ENCODE results near the gene PTPN21. TPM values are rescaled to one million over a fixed set of nuclear protein-coding genes. Genes with fewer than 3 reads are reported as not detected.

Gene PTPN21
- total RNA-seq, 1 donor from 2014 or later = 30.1 TPM

DNA sequence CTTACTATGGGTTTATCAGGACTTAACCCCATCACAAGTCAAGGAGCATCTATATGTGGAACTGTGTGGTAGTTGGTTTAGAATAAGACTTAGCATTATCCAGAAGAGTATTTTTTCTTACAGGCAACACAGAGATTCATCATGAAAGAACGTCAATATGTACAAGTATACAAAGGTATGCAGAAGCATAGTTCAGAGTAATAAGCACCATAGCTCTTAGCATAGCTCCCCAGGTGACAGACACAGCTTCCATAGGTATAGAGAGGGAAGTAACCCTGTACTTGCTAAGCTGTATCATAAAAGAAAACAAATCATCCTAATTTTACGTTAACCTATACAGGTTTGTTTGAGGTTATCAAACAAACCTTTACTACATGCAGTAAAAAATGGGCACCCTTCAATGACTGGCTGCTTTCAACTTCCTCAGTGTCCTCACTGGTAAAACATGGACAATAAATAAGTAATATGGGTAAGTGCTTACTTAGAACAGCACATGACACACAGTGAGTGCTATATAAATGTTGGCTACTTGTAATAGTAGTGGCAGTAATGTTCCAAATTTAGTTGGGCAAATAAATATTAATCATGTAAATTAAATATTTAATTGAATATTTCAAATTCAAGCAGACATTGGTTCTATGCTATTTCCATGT lies 50.9 kb downstream of the PTPN21 start:
- no peak for DNase-seq (ENCODE audit: low read depth)
- Histone ChIP-seq H3K4me2 (ENCODE audit: low read length) (no peak overlapping the region), H3K27me3 (ENCODE audit: insufficient read depth, low read length) (no peaks in the 10 kb centered on the region), H3K9me3 (ENCODE audit: insufficient read depth, low read depth, low read length) (no peaks in the 10 kb centered on the region), H2AFZ (ENCODE audit: low read depth, low read length) (no peak overlapping the region), H4K20me1 (ENCODE audit: insufficient read depth, low read length) (no peaks in the 10 kb centered on the region), H3K27ac (ENCODE audit: low read depth, low read length) (no peak overlapping the region), H3K9ac (ENCODE audit: low read length) (no peak overlapping the region), H3K79me2 (ENCODE audit: insufficient read depth, low read length) (no peaks in the 10 kb centered on the region), H3K4me3 (ENCODE audit: insufficient read depth, low read depth, low read length) (no peak overlapping the region), H3K36me3 (ENCODE audit: insufficient read depth, low read length) (peaks cover 37% of the 10 kb centered on the region), H3K4me1 (ENCODE audit: insufficient read depth, low read length) (peaks cover 5% of the 10 kb centered on the region)
- peaks cover 9% of the 10 kb centered on the region for H3K4me1 Mint-ChIP-seq (ENCODE audit: low read depth, unreplicated experiment)
- H3K36me3 Mint-ChIP-seq (ENCODE audit: low read depth, unreplicated experiment) = peaks cover 13% of the 10 kb centered on the region
- no peak for FAIRE-seq
- no peaks in the 10 kb centered on the region for H3K27me3 Mint-ChIP-seq (ENCODE audit: low read depth, unreplicated experiment)
- TF ChIP-seq EZH2 (IDR thresholded peaks at IDR 0.05; ENCODE audit: insufficient read depth, low read length) = no peak
- TF ChIP-seq, protein P1, sequence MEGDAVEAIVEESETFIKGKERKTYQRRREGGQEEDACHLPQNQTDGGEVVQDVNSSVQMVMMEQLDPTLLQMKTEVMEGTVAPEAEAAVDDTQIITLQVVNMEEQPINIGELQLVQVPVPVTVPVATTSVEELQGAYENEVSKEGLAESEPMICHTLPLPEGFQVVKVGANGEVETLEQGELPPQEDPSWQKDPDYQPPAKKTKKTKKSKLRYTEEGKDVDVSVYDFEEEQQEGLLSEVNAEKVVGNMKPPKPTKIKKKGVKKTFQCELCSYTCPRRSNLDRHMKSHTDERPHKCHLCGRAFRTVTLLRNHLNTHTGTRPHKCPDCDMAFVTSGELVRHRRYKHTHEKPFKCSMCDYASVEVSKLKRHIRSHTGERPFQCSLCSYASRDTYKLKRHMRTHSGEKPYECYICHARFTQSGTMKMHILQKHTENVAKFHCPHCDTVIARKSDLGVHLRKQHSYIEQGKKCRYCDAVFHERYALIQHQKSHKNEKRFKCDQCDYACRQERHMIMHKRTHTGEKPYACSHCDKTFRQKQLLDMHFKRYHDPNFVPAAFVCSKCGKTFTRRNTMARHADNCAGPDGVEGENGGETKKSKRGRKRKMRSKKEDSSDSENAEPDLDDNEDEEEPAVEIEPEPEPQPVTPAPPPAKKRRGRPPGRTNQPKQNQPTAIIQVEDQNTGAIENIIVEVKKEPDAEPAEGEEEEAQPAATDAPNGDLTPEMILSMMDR (IDR thresholded peaks at IDR 0.05; ENCODE audit: insufficient read depth, low read depth, low read length) = no peak
- H3K9me3 Mint-ChIP-seq (ENCODE audit: unreplicated experiment) = no peaks in the 10 kb centered on the region
- no peak overlapping the region for H3K27ac Mint-ChIP-seq (ENCODE audit: unreplicated experiment)
- no peak overlapping the region for H3K4me3 Mint-ChIP-seq (ENCODE audit: unreplicated experiment)

DNA sequence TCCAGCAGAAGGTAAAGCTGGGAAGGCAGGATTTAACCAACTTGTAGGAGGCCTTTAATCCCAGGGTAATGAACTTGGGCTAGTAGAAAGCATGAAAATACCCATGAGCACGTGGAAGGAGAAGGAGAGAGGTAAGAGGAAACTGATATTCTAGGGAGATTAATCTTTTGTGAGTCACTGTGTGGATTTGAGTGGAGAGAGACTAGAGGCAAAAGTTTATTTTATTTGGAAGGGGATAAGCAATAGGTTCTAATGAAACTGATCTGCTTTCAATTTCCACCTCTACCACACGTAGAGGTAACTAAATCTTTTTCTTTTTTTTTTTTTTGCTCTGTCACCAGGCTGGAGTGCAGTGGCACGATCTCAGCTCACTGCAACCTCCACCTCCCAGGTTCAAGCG lies 52.1 kb downstream of the PTPN21 start:
- H3K9ac ChIP-seq (ENCODE audit: low read length) = no peak overlapping the region
- no peak overlapping the region for H3K4me2 ChIP-seq (ENCODE audit: low read length)
- no peak overlapping the region for H2AFZ ChIP-seq (ENCODE audit: low read depth, low read length)
- no peak overlapping the region for H3K27ac ChIP-seq (ENCODE audit: low read depth, low read length)
- H3K27me3 Mint-ChIP-seq (ENCODE audit: low read depth, unreplicated experiment) = no peaks in the 10 kb centered on the region
- H3K4me3 ChIP-seq (ENCODE audit: insufficient read depth, low read depth, low read length) = no peak overlapping the region
- H3K9me3 ChIP-seq (ENCODE audit: insufficient read depth, low read depth, low read length) = no peaks in the 10 kb centered on the region
- no peak overlapping the region for H3K27ac Mint-ChIP-seq (ENCODE audit: unreplicated experiment)
- no peaks in the 10 kb centered on the region for H3K9me3 Mint-ChIP-seq (ENCODE audit: unreplicated experiment)
- no peak for TF ChIP-seq EZH2 (IDR thresholded peaks at IDR 0.05; ENCODE audit: insufficient read depth, low read length)
- TF ChIP-seq, protein P1 (IDR thresholded peaks at IDR 0.05; ENCODE audit: insufficient read depth, low read depth, low read length) = no peak
- no peaks in the 10 kb centered on the region for H4K20me1 ChIP-seq (ENCODE audit: insufficient read depth, low read length)
- peaks cover 9% of the 10 kb centered on the region for H3K4me1 Mint-ChIP-seq (ENCODE audit: low read depth, unreplicated experiment)
- H3K79me2 ChIP-seq (ENCODE audit: insufficient read depth, low read length) = no peaks in the 10 kb centered on the region
- no peak for DNase-seq (ENCODE audit: low read depth)
- peaks cover 16% of the 10 kb centered on the region for H3K36me3 Mint-ChIP-seq (ENCODE audit: low read depth, unreplicated experiment)
- H3K27me3 ChIP-seq (ENCODE audit: insufficient read depth, low read length) = no peaks in the 10 kb centered on the region
- peaks cover 5% of the 10 kb centered on the region for H3K4me1 ChIP-seq (ENCODE audit: insufficient read depth, low read length)
- no peak overlapping the region for H3K4me3 Mint-ChIP-seq (ENCODE audit: unreplicated experiment)
- no peak for FAIRE-seq
- H3K36me3 ChIP-seq (ENCODE audit: insufficient read depth, low read length) = peaks cover 39% of the 10 kb centered on the region

DNA sequence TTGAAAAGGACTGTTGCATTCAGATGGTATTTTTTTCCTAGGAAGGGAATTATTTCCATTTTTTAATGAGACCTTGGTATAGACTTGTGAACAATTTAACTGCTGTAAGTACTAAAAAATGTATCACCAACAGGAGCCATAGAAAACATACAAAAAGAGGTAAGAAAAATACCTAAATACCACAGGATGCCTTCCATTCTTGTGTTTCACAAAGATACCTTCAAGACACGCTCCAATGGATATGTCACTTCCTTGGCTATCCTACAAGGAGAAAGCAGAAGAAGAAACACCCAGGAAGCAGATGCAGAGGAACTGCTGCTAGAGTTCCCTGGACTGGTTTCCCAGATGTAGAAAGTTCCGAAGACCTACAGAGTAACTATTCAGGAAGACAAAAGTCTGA lies 54.2 kb downstream of the PTPN21 start:
- no peak overlapping the region for H3K27ac ChIP-seq (ENCODE audit: low read depth, low read length)
- H2AFZ ChIP-seq (ENCODE audit: low read depth, low read length) = no peak overlapping the region
- H3K36me3 ChIP-seq (ENCODE audit: insufficient read depth, low read length) = peaks cover 41% of the 10 kb centered on the region

More for the DNA sequence above, 54.2 kb downstream of the PTPN21 start:
- Mint-ChIP-seq H3K27me3 (ENCODE audit: low read depth, unreplicated experiment) (no peaks in the 10 kb centered on the region), H3K36me3 (ENCODE audit: low read depth, unreplicated experiment) (peaks cover 16% of the 10 kb centered on the region), H3K9me3 (ENCODE audit: unreplicated experiment) (no peaks in the 10 kb centered on the region), H3K27ac (ENCODE audit: unreplicated experiment) (no peak overlapping the region), H3K4me3 (ENCODE audit: unreplicated experiment) (no peak overlapping the region), H3K4me1 (ENCODE audit: low read depth, unreplicated experiment) (peaks cover 9% of the 10 kb centered on the region)
- Histone ChIP-seq H3K4me1 (ENCODE audit: insufficient read depth, low read length) (peaks cover 5% of the 10 kb centered on the region), H3K27me3 (ENCODE audit: insufficient read depth, low read length) (no peaks in the 10 kb centered on the region), H3K4me2 (ENCODE audit: low read length) (no peak overlapping the region), H3K79me2 (ENCODE audit: insufficient read depth, low read length) (no peaks in the 10 kb centered on the region), H4K20me1 (ENCODE audit: insufficient read depth, low read length) (no peaks in the 10 kb centered on the region), H3K9ac (ENCODE audit: low read length) (no peak overlapping the region), H3K4me3 (ENCODE audit: insufficient read depth, low read depth, low read length) (no peak overlapping the region), H3K9me3 (ENCODE audit: insufficient read depth, low read depth, low read length) (no peaks in the 10 kb centered on the region)
- DNase-seq (ENCODE audit: low read depth) = peak; percentile 46
- no peak for FAIRE-seq
- TF ChIP-seq, protein P1 (IDR thresholded peaks at IDR 0.05; ENCODE audit: insufficient read depth, low read depth, low read length) = no peak
- TF ChIP-seq EZH2 (IDR thresholded peaks at IDR 0.05; ENCODE audit: insufficient read depth, low read length) = no peak
